ENCODE data around the gene ZRANB3. TPM values are rescaled to one million over a fixed set of nuclear protein-coding genes. Genes with fewer than 3 reads are reported as not detected.
"Not testable (repeated sequence)": the region's sequence is repeated elsewhere in the genome, so short reads cannot be mapped to it uniquely, and the experiment has no call there.

The ZRANB3 gene
- total RNA-seq, 1 donor = 9.3 TPM

DNA sequence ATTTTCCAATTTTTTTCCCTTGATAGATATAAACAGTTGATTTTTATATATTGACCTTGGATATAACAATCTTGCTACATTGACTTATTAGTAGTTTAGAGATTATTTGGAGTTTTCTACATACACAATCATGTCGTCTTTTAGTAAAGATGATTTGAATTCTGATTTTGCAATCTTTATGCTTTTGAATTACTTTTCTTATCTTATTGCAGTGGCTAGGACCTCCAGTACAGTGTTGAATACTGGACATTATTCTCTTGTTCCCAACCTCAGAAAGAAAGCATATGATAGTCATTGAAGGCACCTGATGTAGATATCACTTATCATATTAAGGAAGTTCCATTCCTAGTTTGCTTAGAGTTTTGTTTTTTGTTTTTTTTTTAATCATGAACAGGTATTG lies 388.7 kb downstream of the ZRANB3 start:
- DNase-seq (ENCODE audit: low read depth) = no peak
- no peak for TF ChIP-seq CTCF (IDR thresholded peaks at IDR 0.05; ENCODE audit: insufficient read depth, low read length)
- no peak overlapping the region for H3K4me3 ChIP-seq (ENCODE audit: low read depth, low read length)

DNA sequence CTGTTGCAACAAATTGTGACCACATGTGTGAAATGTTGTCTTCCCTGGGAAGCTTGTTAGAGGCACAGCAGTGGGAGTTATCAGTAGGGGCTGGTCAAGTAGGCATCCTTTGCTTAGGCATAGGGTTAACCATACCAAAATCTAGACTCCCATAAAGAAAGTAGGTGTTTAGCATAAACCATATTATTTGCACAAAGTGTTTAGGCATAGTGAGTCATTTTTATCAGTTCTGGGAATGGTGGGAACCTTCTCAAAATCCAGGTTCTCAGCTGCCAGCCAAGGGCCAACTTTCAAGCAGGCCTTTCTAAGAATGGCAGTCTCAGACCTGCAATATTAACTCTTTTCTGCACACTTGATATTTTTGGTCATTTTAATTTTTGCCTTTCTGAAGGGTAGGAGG lies 390.4 kb downstream of the ZRANB3 start:
- peak; percentile 4 for DNase-seq (ENCODE audit: low read depth)
- no peak overlapping the region for H3K4me3 ChIP-seq (ENCODE audit: low read depth, low read length)
- no peak for TF ChIP-seq CTCF (IDR thresholded peaks at IDR 0.05; ENCODE audit: insufficient read depth, low read length)

GRCh38 chr2:135132314-135132713 lies 398.7 kb downstream of the ZRANB3 start:
- peak; percentile 35 for DNase-seq (ENCODE audit: low read depth)
- no peak overlapping the region for H3K4me3 ChIP-seq (ENCODE audit: low read depth, low read length)
- TF ChIP-seq CTCF (IDR thresholded peaks at IDR 0.05; ENCODE audit: insufficient read depth, low read length) = no peak

DNA sequence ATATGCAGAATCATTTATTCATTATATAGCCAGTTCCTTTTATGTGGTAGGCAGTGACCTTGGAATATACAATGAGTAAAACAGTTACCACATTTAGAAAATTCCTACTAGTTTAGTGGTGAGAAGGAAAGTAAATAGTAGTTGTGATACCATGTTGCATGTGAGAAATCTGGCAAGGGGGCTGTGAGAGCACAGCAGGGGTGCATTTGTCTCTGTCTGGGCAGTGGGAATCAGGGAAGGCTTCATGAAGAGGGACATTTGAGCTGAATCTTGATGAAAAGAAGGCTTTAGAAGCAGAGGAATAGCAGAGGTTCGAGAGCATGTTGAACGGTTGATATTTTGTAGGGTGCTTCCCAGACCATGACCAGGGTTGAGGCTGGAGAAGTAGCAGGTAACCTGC lies 400.3 kb downstream of the ZRANB3 start:
- DNase-seq (ENCODE audit: low read depth) = no peak
- H3K4me3 ChIP-seq (ENCODE audit: low read depth, low read length) = no peak overlapping the region
- TF ChIP-seq CTCF (IDR thresholded peaks at IDR 0.05; ENCODE audit: insufficient read depth, low read length) = no peak

- TF ChIP-seq CTCF (IDR thresholded peaks at IDR 0.05; ENCODE audit: insufficient read depth, low read length) = no peak
- no peak for DNase-seq (ENCODE audit: low read depth)
- H3K4me3 ChIP-seq (ENCODE audit: low read depth, low read length) = no peak overlapping the region
Observed at GRCh38 chr2:135125940-135126339, 405.1 kb downstream of the ZRANB3 start.

- no peak for TF ChIP-seq CTCF (IDR thresholded peaks at IDR 0.05; ENCODE audit: insufficient read depth, low read length)
- peak; percentile 20 for DNase-seq (ENCODE audit: low read depth)
- H3K4me3 ChIP-seq (ENCODE audit: low read depth, low read length) = no peak overlapping the region
Observed at GRCh38 chr2:135124924-135125886, 405.8 kb downstream of the ZRANB3 start.

DNA sequence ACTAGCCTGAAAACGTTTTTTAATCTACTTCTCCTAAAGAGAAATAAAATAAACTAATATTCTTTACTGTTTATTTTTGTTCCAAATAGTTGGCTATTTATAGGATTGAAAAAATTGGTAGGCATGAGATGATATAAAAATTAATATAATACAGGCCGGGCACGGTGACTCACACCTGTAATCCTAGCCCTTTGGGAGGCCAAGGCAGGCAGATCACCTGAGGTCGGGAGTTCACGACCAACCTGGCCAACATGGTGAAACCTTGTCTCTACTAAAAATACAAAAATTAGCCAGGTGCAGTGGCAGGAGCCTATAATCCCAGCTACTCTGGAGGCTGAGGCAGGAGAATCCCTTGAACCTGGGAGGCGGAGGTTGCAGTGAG lies 409.4 kb downstream of the ZRANB3 start:
- not testable (repeated sequence) for DNase-seq (ENCODE audit: low read depth); H3K4me3 ChIP-seq (ENCODE audit: low read depth, low read length)
